HEK293T (cell line): Measurements from ENCODE around the gene CCDC88A.

ENCODE experiments used
- CTBP1 ChIP-seq: fragments of 450-650 bp; IDR thresholded peaks from 2 replicates; pipeline ENCODE4 v1.6.1; 2016; ENCODE audit warnings: borderline replicate concordance
- FOXK2 ChIP-seq: fragments of 450-650 bp; IDR thresholded peaks from 2 replicates; pipeline ENCODE4 v1.6.1; 2016; ENCODE audit warnings: mild to moderate bottlenecking
- FOXM1 ChIP-seq: fragments of 450-650 bp; IDR thresholded peaks from 2 replicates; pipeline ENCODE4 v1.6.1; 2017; ENCODE audit warnings: mild to moderate bottlenecking, borderline replicate concordance
- TF ChIP-seq, protein P1 (sequence below): fragments of 450-650 bp; IDR thresholded peaks from 2 replicates; pipeline ENCODE4 v1.6.1; 2016

DNA sequence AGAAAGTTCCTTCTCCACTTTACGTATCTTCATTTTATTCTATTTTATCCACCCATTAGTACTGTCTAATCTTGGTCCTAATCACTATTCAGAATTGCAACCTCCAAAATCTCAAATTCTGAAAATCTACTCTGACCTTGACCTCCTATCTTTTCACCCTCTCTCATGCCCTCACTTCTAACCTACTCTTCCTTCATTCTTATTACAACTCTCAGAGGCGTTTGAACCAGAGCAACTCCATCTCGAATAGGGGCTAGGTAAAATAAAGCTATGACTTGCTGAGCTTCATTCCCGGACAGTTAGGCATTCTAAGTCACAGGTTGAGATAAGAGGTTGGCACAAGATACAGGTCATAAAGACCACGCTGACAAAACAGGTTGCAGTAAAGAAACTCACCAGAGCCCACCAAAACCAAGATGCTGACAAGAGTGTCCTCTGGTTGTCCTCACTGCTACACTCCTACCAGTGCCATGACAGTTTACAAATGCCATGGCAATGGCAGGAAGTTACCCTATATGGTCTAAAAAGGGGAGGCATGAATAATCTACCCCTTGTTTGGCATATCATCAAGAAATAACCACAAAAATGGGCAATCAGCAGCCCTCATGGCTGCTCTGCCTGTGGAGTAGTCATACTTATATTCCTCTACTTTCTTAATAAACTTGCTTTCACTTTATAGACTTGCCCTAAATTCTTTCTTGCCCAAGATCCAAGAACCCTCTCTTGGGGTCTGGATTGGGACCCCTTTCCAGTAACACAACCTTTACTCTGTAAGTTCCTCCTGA lies 11.4 kb downstream of the CCDC88A start:
- TF ChIP-seq FOXM1 (no peak), CTBP1 (no peak), FOXK2 (no peak)
- TF ChIP-seq, protein P1, sequence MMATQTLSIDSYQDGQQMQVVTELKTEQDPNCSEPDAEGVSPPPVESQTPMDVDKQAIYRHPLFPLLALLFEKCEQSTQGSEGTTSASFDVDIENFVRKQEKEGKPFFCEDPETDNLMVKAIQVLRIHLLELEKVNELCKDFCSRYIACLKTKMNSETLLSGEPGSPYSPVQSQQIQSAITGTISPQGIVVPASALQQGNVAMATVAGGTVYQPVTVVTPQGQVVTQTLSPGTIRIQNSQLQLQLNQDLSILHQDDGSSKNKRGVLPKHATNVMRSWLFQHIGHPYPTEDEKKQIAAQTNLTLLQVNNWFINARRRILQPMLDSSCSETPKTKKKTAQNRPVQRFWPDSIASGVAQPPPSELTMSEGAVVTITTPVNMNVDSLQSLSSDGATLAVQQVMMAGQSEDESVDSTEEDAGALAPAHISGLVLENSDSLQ = no peak
